ENCODE measurements around the gene ALK. TPM values are rescaled to one million over a fixed set of nuclear protein-coding genes. Genes with fewer than 3 reads are reported as not detected.

Gene ALK
- total and polyA plus RNA-seq, 2 donors (not counting 1 experiment from before 2014, with no cell fraction given), result not detected

DNA sequence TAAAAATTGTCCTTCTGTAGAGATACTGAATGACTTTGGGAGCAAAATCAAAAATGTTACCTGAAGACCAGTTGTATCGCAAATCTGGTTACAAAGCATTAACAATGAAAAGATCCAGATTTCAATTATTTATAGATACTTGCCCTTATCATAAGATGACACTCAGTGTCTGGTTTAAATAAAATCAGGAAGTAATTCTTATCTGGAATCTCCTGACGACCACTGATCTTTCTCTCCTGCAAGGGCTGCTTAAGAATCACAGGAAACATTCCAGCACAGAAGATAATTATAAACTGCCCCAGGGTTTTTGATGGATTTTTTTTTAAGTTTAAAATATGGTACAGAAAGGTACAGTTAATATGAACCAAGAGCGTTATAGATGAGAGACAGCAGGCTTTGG lies 205.7 kb downstream of the ALK start:
- CTCF ChIA-PET, result no interaction called here
- ATAC-seq (ENCODE audit: low read depth) (no peak), DNase-seq (no peak)
- H3K9ac ChIP-seq (ENCODE audit: low read length), result no peak overlapping the region
- no peaks in the 10 kb centered on the region for H3K9me3 ChIP-seq (ENCODE audit: control extremely low read depth in 1 of 3, control insufficient read depth in 2 of 3, insufficient read depth in 1 of 3, low read length in 2 of 3)
- POLR2A ChIA-PET, result no interaction called here
- TF ChIP-seq CTCF (IDR thresholded peaks at IDR 0.05) (no peak), EZH2 (IDR thresholded peaks at IDR 0.05; ENCODE audit: borderline replicate concordance, insufficient read depth, low read depth, low read length, poor library complexity, severe bottlenecking) (no peak)
- intact Hi-C loops (cut with micrococcal nuclease), result no loop called here
- Mint-ChIP-seq H3K4me3 (no peak overlapping the region), H3K27me3 (peaks cover 7% of the 10 kb centered on the region), H3K27ac (no peak overlapping the region), H3K9me3 (ENCODE audit: insufficient read depth) (no peaks in the 10 kb centered on the region), H3K4me1 (no peaks in the 10 kb centered on the region)
- H2AFZ ChIP-seq (ENCODE audit: insufficient read depth, low read depth, low read length, poor library complexity, severe bottlenecking), result no peak overlapping the region
- no peaks in the 10 kb centered on the region for H3K36me3 ChIP-seq (replicated peaks in 1 of 2; ENCODE audit: control extremely low read depth in 1 of 2, control insufficient read depth in 1 of 2, extremely low read depth in 1 of 2, insufficient read depth in 2 of 2, low read length in 1 of 2)
- H3K27me3 ChIP-seq (replicated peaks in 1 of 4; ENCODE audit: control extremely low read depth in 1 of 4, control insufficient read depth in 3 of 4, insufficient read depth in 4 of 4, low read length in 3 of 4), result peaks cover 0 to 3% (median 0%) of the 10 kb centered on the region in 4 experiments
- H3K4me3 ChIP-seq (ENCODE audit: control extremely low read depth in 1 of 5, extremely low read depth in 1 of 5, insufficient read depth in 1 of 5, low read depth in 2 of 5, low read length in 4 of 5), result no peak overlapping the region
- WGBS (ENCODE audit: insufficient coverage), result 13% methylated on average over 1 of the region's 3 CpGs
- H3K79me2 ChIP-seq (ENCODE audit: control insufficient read depth, insufficient read depth, low read length), result no peaks in the 10 kb centered on the region
- H3K4me2 ChIP-seq (replicated peaks; ENCODE audit: low read depth, low read length, poor library complexity, severe bottlenecking), result no peak overlapping the region
- H4K20me1 ChIP-seq (ENCODE audit: control insufficient read depth, insufficient read depth, low read length, poor library complexity, severe bottlenecking), result no peaks in the 10 kb centered on the region
- H3K27ac ChIP-seq (ENCODE audit: low read length in 2 of 2), result no peak overlapping the region
- H3K4me1 ChIP-seq (ENCODE audit: control insufficient read depth in 2 of 2, insufficient read depth in 2 of 2, low read length in 2 of 2), result no peaks in the 10 kb centered on the region

DNA sequence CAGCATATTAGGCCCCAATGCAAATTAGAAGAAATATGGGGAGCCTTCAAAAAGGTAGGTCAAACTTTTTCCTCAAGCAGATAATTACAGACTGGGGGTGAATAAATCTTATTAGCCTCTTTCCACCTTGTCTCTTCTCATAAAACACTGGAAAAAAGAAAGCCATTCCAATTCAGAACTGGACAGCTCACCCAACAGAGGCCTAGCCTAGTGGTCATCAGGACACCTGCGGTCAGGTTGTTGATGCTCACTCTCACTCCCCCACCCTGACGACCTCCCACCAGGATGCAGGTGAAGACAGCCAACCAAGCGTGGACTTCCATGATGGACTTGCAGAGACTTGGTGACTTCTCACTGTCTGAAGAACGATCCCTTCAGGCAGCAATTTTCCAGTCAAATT lies 207.1 kb downstream of the ALK start:
- Histone ChIP-seq H3K36me3 (replicated peaks in 1 of 2; ENCODE audit: control extremely low read depth in 1 of 2, control insufficient read depth in 1 of 2, extremely low read depth in 1 of 2, insufficient read depth in 2 of 2, low read length in 1 of 2) (no peaks in the 10 kb centered on the region), H3K27me3 (replicated peaks in 1 of 4; ENCODE audit: control extremely low read depth in 1 of 4, control insufficient read depth in 3 of 4, insufficient read depth in 4 of 4, low read length in 3 of 4) (peaks cover 0 to 3% (median 0%) of the 10 kb centered on the region in 4 experiments), H3K27ac (ENCODE audit: low read length in 2 of 2) (no peak overlapping the region), H3K9ac (ENCODE audit: low read length) (no peak overlapping the region), H3K4me1 (ENCODE audit: control insufficient read depth in 2 of 2, insufficient read depth in 2 of 2, low read length in 2 of 2) (no peaks in the 10 kb centered on the region), H3K4me3 (ENCODE audit: control extremely low read depth in 1 of 5, extremely low read depth in 1 of 5, insufficient read depth in 1 of 5, low read depth in 2 of 5, low read length in 4 of 5) (no peak overlapping the region), H3K79me2 (ENCODE audit: control insufficient read depth, insufficient read depth, low read length) (no peaks in the 10 kb centered on the region), H3K4me2 (replicated peaks; ENCODE audit: low read depth, low read length, poor library complexity, severe bottlenecking) (no peak overlapping the region), H3K9me3 (ENCODE audit: control extremely low read depth in 1 of 3, control insufficient read depth in 2 of 3, insufficient read depth in 1 of 3, low read length in 2 of 3) (no peaks in the 10 kb centered on the region), H4K20me1 (ENCODE audit: control insufficient read depth, insufficient read depth, low read length, poor library complexity, severe bottlenecking) (no peaks in the 10 kb centered on the region), H2AFZ (ENCODE audit: insufficient read depth, low read depth, low read length, poor library complexity, severe bottlenecking) (no peak overlapping the region)
- H3K27me3 Mint-ChIP-seq, result peaks cover 7% of the 10 kb centered on the region
- intact Hi-C loops (cut with micrococcal nuclease), result no loop called here
- no peak for DNase-seq
- no peak overlapping the region for H3K27ac Mint-ChIP-seq
- WGBS (ENCODE audit: insufficient coverage), result 100% methylated on average over 2 of the region's 4 CpGs
- no peak for ATAC-seq (ENCODE audit: low read depth)
- H3K4me3 Mint-ChIP-seq, result no peak overlapping the region
- no peaks in the 10 kb centered on the region for H3K4me1 Mint-ChIP-seq
- ChIA-PET POLR2A (no interaction called here), CTCF (no interaction called here)
- no peaks in the 10 kb centered on the region for H3K9me3 Mint-ChIP-seq (ENCODE audit: insufficient read depth)
- TF ChIP-seq CTCF (IDR thresholded peaks at IDR 0.05) (no peak), EZH2 (IDR thresholded peaks at IDR 0.05; ENCODE audit: borderline replicate concordance, insufficient read depth, low read depth, low read length, poor library complexity, severe bottlenecking) (no peak)
